COLO829 (cell line): ENCODE data around the gene ICOSLG.
"Not testable (repeated sequence)": the region's sequence is repeated elsewhere in the genome, so short reads cannot be mapped to it uniquely, and the experiment has no call there.

Source experiments
- DNase-seq: peaks from one replicate; pipeline ENCODE4 v3.0.0; 2012; ENCODE audit warnings: low spot score

Gene ICOSLG

GRCh38 chr21:44223334-44223733, 17.4 kb downstream of the ICOSLG start:
- not testable (repeated sequence) for DNase-seq

- DNase-seq, result not testable (repeated sequence)
Observed at GRCh38 chr21:44220674-44221073, 20.1 kb downstream of the ICOSLG start.

GRCh38 chr21:44218461-44218860, 22.3 kb downstream of the ICOSLG start:
- not testable (repeated sequence) for DNase-seq

GRCh38 chr21:44211978-44212377, 28.8 kb downstream of the ICOSLG start:
- DNase-seq, result not testable (repeated sequence)

GRCh38 chr21:44211574-44211973, 29.2 kb downstream of the ICOSLG start:
- not testable (repeated sequence) for DNase-seq

- not testable (repeated sequence) for DNase-seq
Observed at GRCh38 chr21:44207860-44208646, 32.7 kb downstream of the ICOSLG start.

- not testable (repeated sequence) for DNase-seq
Observed at GRCh38 chr21:44206698-44207676, 33.8 kb downstream of the ICOSLG start.

- DNase-seq, result not testable (repeated sequence)
Observed at GRCh38 chr21:44206187-44206586, 34.6 kb downstream of the ICOSLG start.

- DNase-seq, result not testable (repeated sequence)
Observed at GRCh38 chr21:44202590-44203299, 38.0 kb downstream of the ICOSLG start.

- DNase-seq, result not testable (repeated sequence)
Observed at GRCh38 chr21:44199997-44200396, 40.7 kb downstream of the ICOSLG start.

GRCh38 chr21:44199448-44199847, 41.3 kb downstream of the ICOSLG start:
- DNase-seq, result no peak

- not testable (repeated sequence) for DNase-seq
Observed at GRCh38 chr21:44197156-44197516, 43.6 kb downstream of the ICOSLG start.

- DNase-seq, result not testable (repeated sequence)
Observed at GRCh38 chr21:44196212-44197155, 44.3 kb downstream of the ICOSLG start.

- not testable (repeated sequence) for DNase-seq
Observed at GRCh38 chr21:44194888-44195287, 45.9 kb downstream of the ICOSLG start.

GRCh38 chr21:44194451-44194850, 46.3 kb downstream of the ICOSLG start:
- not testable (repeated sequence) for DNase-seq

- DNase-seq, result not testable (repeated sequence)
Observed at GRCh38 chr21:44193108-44193507, 47.6 kb downstream of the ICOSLG start.

GRCh38 chr21:44190349-44191271, 50.1 kb downstream of the ICOSLG start:
- not testable (repeated sequence) for DNase-seq

GRCh38 chr21:44184862-44185261, 55.9 kb downstream of the ICOSLG start:
- not testable (repeated sequence) for DNase-seq

GRCh38 chr21:44182202-44182601, 58.5 kb downstream of the ICOSLG start:
- not testable (repeated sequence) for DNase-seq

- not testable (repeated sequence) for DNase-seq
Observed at GRCh38 chr21:44181506-44181905, 59.2 kb downstream of the ICOSLG start.
